K562 (cell line): Measurements from ENCODE around the gene ATPAF2. TPM values are rescaled to one million over a fixed set of nuclear protein-coding genes. Genes with fewer than 3 reads are reported as not detected.
A peak's percentile ranks its signal among the peaks of the same experiment; 100 is the strongest.

Source experiments
- E2F3 ChIP-seq: fragments of 250-450 bp; sonication (Bioruptor Pico); IDR thresholded peaks from 2 replicates; pipeline ENCODE4 v1.4.0; 2020; ENCODE audit warnings: mild to moderate bottlenecking
- FOXA3 ChIP-seq, 2 experiments: fragments of 450-650 bp in 1 of 2; sonication (generic) in 1 of 2; formaldehyde crosslinking; IDR thresholded peaks in 1 of 2; conservative IDR thresholded peaks in 1 of 2; 2 replicates each; pipeline versions ENCODE4 v1.4.0 to v1.8.0; 2020 to 2022; ENCODE audit warnings: mild to moderate bottlenecking in 2 of 2, missing genetic modification reagents in 1 of 2
- FOXJ2 ChIP-seq: fragments of 200-800 bp; sonication (Bioruptor generic); IDR thresholded peaks from 2 replicates; pipeline ENCODE4 v1.6.1; 2016; ENCODE audit warnings: missing genetic modification characterization, missing compliant biosample characterization
- GABPA ChIP-seq: fragments of 200-800 bp; sonication (Bioruptor generic); conservative IDR thresholded peaks from 2 replicates; pipeline ENCODE4 v1.6.1; 2016; ENCODE audit warnings: low read depth, missing genetic modification characterization, missing compliant biosample characterization
- GATAD2B ChIP-seq: fragments of 450-650 bp; IDR thresholded peaks from 2 replicates; pipeline ENCODE4 v1.6.1; 2017; ENCODE audit warnings: mild to moderate bottlenecking, borderline replicate concordance
- HLTF ChIP-seq: fragments of 450-650 bp; IDR thresholded peaks from 2 replicates; pipeline ENCODE4 v1.6.1; 2016
- HMGN3 ChIP-seq: IDR thresholded peaks from 2 replicates; pipeline ENCODE4 v1.6.1; 2011; ENCODE audit warnings: borderline replicate concordance, low read depth, mild to moderate bottlenecking, mixed read lengths, low read length; ENCODE audit not compliant: insufficient read length; ENCODE audit errors: extremely low read depth
- MAFG ChIP-seq: fragments of 450-650 bp; conservative IDR thresholded peaks from 2 replicates; pipeline ENCODE4 v1.6.1; 2016; ENCODE audit warnings: missing genetic modification characterization, missing compliant biosample characterization
- NONO ChIP-seq, 2 experiments: fragments of 200-400 bp in 1 of 2; fragments of 450-650 bp in 1 of 2; formaldehyde crosslinking in 1 of 2; IDR thresholded peaks; 2 replicates each; pipeline ENCODE4 v1.6.1; 2017; ENCODE audit warnings: low read depth in 2 of 2, mild to moderate bottlenecking in 2 of 2, moderate library complexity in 2 of 2, low read length in 1 of 2
- POLR2AphosphoS5 ChIP-seq: IDR thresholded peaks from 2 replicates; pipeline ENCODE4 v1.6.1; 2011; ENCODE audit warnings: mild to moderate bottlenecking, low read depth, low read length, moderate library complexity; ENCODE audit not compliant: control insufficient read depth, insufficient read depth
- POLR3A ChIP-seq: IDR thresholded peaks from 2 replicates; pipeline ENCODE4 v1.6.1; 2011; ENCODE audit warnings: borderline replicate concordance, mild to moderate bottlenecking, moderate library complexity; ENCODE audit not compliant: insufficient read length, insufficient read depth; ENCODE audit errors: extremely low read depth
- SMARCA5 ChIP-seq: fragments of 450-650 bp; IDR thresholded peaks from 2 replicates; pipeline ENCODE4 v1.6.1; 2016
- SRSF7 ChIP-seq: fragments of 200-400 bp; formaldehyde crosslinking; optimal IDR thresholded peaks from 2 replicates; pipeline ENCODE3; 2017; ENCODE audit warnings: mild to moderate bottlenecking, low read depth, low read length
- TBP ChIP-seq: optimal IDR thresholded peaks from 2 replicates; pipeline ENCODE3; 2011; ENCODE audit warnings: low read depth, low read length, improper control_type of control experiment
- TCF7L2 ChIP-seq: fragments of 150-350 bp; IDR thresholded peaks from 2 replicates; pipeline ENCODE4 v1.6.1; 2016; ENCODE audit warnings: low read depth, mild to moderate bottlenecking, low read length, moderate library complexity
- TEAD1 ChIP-seq, 2 experiments: fragments of 450-650 bp in 1 of 2; sonication (generic) in 1 of 2; formaldehyde crosslinking; IDR thresholded peaks; 2 replicates each; pipeline versions ENCODE4 v1.4.0 to v1.8.0; 2020 to 2022; ENCODE audit warnings: mild to moderate bottlenecking in 2 of 2, missing genetic modification reagents in 1 of 2
- ZNF121 ChIP-seq: sonication (generic); formaldehyde crosslinking; conservative IDR thresholded peaks from 2 replicates; pipeline ENCODE4 v1.8.0; 2022; ENCODE audit warnings: missing genetic modification reagents
- ZNF507 ChIP-seq: conservative IDR thresholded peaks from 2 replicates; pipeline ENCODE4 v1.6.1; 2017; ENCODE audit warnings: missing genetic modification characterization, missing compliant biosample characterization
- polyA plus RNA-seq, 8 experiments: library from polyadenylated mRNA; depleted of rRNA in 4 of 8; stranded (reverse) in 5 of 8; unstranded in 3 of 8; fragments of >200 nt; fragmentation: Nextera tagmentation in 2 of 8; fragmentation: Illumina TruSeq in 1 of 8; extraction: Ambion mirVana in 2 of 8; extraction: Trizol in 1 of 8; gene quantifications; 2 replicates each; pipeline versions ENCODE4 v1.2.1 to v1.2.3, GENCODE V29; 2011 to 2014; ENCODE audit warnings: inconsistent platforms in 1 of 8, missing spikeins in 1 of 8
- total RNA-seq, 7 experiments: library from RNA; depleted of rRNA in 6 of 7; stranded (reverse); fragments of >200 nt in 6 of 7; fragmentation: Illumina TruSeq in 2 of 7; extraction: Trizol in 2 of 7; gene quantifications; 2 replicates each; pipeline versions ENCODE4 v1.2.1 to v1.2.3, GENCODE V29; 2011 to 2021; ENCODE audit warnings: low replicate concordance in 1 of 7
- TF ChIP-seq, protein P1 (sequence below): fragments of 250-450 bp; sonication (Bioruptor Pico); IDR thresholded peaks from 2 replicates; pipeline ENCODE4 v1.8.0; 2022; ENCODE audit warnings: inconsistent platforms, mild to moderate bottlenecking, moderate library complexity, borderline replicate concordance
- TF ChIP-seq, protein P2 (sequence below): IDR thresholded peaks from 2 replicates; pipeline ENCODE4 v1.6.1; 2011; ENCODE audit not compliant: insufficient read length; ENCODE audit errors: extremely low read depth
- TF ChIP-seq, protein P3 (sequence below), 2 experiments: IDR thresholded peaks; 2 replicates each; pipeline ENCODE4 v1.6.1; 2012; ENCODE audit warnings: improper control_type of control experiment in 2 of 2, low read depth in 2 of 2, low read length in 2 of 2, borderline replicate concordance in 1 of 2
- TF ChIP-seq, protein P4 (sequence below): fragments of 250-450 bp; sonication (Bioruptor Pico); IDR thresholded peaks from 2 replicates; pipeline ENCODE4 v1.9.0; 2021; ENCODE audit warnings: mild to moderate bottlenecking, inconsistent platforms

The ATPAF2 gene
- total and polyA plus RNA-seq, 9 of the 15 experiments (the other 6 are each of a cell fraction or from before 2014, with no cell fraction given): 2.1 to 19.2 (median 11.3) TPM

DNA sequence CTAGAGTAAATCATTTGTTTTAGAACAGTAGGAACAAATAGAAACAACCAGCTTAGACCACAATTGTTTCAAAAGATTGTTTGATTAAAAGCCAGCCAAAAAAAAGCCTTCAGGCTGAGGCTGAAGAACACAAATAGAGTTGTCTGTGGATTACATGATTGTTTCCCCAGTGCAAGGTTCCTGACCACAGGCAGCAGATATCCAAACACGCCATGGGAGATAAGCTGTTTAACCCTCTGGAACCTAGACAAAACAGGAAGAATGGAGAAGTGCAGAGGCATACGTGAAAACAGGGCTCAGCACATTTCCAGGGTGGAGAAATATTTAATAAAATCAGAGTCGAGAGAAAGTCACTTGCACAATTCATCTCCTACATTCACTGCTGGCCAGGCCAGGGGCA, 21.0 kb downstream of the ATPAF2 start (continued):
- TF ChIP-seq FOXJ2 (tag) (0 out of 2 replicates have a peak, but pooled peaks have one; percentile 40), HLTF (no peak), FOXA3 (CRISPR knock-in tag; conservative IDR thresholded peaks at IDR 0.05 in 1 of 2, IDR thresholded peaks at IDR 0.05 in 1 of 2) (peak; percentile 69 to 85; a peak in 3 of 4 replicates), SRSF7 (no peak), NONO (IDR thresholded peaks at IDR 0.05; ENCODE audit: low read depth in 2 of 2, low read length in 1 of 2) (no peak), POLR3A (no peak), E2F3 (CRISPR knock-in tag) (no peak), ZNF507 (tag) (no peak), HMGN3 (no peak), MAFG (tag) (0 out of 2 replicates have a peak, but pooled peaks have one; percentile 11), GABPA (tag) (no peak), ZNF121 (CRISPR knock-in tag) (no peak), POLR2AphosphoS5 (no peak), GATAD2B (no peak), SMARCA5 (no peak), TCF7L2 (no peak), TBP (no peak), TEAD1 (CRISPR knock-in tag; IDR thresholded peaks at IDR 0.05) (no peak)
- TF ChIP-seq, protein P1, sequence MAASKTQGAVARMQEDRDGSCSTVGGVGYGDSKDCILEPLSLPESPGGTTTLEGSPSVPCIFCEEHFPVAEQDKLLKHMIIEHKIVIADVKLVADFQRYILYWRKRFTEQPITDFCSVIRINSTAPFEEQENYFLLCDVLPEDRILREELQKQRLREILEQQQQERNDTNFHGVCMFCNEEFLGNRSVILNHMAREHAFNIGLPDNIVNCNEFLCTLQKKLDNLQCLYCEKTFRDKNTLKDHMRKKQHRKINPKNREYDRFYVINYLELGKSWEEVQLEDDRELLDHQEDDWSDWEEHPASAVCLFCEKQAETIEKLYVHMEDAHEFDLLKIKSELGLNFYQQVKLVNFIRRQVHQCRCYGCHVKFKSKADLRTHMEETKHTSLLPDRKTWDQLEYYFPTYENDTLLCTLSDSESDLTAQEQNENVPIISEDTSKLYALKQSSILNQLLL (CRISPR knock-in tag): no peak
- TF ChIP-seq, protein P2, sequence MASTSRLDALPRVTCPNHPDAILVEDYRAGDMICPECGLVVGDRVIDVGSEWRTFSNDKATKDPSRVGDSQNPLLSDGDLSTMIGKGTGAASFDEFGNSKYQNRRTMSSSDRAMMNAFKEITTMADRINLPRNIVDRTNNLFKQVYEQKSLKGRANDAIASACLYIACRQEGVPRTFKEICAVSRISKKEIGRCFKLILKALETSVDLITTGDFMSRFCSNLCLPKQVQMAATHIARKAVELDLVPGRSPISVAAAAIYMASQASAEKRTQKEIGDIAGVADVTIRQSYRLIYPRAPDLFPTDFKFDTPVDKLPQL: no peak
- TF ChIP-seq, protein P3, sequence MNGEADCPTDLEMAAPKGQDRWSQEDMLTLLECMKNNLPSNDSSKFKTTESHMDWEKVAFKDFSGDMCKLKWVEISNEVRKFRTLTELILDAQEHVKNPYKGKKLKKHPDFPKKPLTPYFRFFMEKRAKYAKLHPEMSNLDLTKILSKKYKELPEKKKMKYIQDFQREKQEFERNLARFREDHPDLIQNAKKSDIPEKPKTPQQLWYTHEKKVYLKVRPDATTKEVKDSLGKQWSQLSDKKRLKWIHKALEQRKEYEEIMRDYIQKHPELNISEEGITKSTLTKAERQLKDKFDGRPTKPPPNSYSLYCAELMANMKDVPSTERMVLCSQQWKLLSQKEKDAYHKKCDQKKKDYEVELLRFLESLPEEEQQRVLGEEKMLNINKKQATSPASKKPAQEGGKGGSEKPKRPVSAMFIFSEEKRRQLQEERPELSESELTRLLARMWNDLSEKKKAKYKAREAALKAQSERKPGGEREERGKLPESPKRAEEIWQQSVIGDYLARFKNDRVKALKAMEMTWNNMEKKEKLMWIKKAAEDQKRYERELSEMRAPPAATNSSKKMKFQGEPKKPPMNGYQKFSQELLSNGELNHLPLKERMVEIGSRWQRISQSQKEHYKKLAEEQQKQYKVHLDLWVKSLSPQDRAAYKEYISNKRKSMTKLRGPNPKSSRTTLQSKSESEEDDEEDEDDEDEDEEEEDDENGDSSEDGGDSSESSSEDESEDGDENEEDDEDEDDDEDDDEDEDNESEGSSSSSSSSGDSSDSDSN (IDR thresholded peaks at IDR 0.05; ENCODE audit: borderline replicate concordance in 1 of 2, low read depth in 2 of 2, low read length in 2 of 2): no peak
- TF ChIP-seq, protein P4, sequence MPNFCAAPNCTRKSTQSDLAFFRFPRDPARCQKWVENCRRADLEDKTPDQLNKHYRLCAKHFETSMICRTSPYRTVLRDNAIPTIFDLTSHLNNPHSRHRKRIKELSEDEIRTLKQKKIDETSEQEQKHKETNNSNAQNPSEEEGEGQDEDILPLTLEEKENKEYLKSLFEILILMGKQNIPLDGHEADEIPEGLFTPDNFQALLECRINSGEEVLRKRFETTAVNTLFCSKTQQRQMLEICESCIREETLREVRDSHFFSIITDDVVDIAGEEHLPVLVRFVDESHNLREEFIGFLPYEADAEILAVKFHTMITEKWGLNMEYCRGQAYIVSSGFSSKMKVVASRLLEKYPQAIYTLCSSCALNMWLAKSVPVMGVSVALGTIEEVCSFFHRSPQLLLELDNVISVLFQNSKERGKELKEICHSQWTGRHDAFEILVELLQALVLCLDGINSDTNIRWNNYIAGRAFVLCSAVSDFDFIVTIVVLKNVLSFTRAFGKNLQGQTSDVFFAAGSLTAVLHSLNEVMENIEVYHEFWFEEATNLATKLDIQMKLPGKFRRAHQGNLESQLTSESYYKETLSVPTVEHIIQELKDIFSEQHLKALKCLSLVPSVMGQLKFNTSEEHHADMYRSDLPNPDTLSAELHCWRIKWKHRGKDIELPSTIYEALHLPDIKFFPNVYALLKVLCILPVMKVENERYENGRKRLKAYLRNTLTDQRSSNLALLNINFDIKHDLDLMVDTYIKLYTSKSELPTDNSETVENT (CRISPR knock-in tag): no peak
